ENCODE results near the gene OMD.

- TF ChIP-seq ZNF384 (IDR thresholded peaks at IDR 0.05) (no peak), ARNT (IDR thresholded peaks at IDR 0.05) (no peak), SP1 (IDR thresholded peaks at IDR 0.05) (no peak), BHLHE40 (IDR thresholded peaks at IDR 0.05; ENCODE audit: borderline replicate concordance) (no peak), FOXM1 (IDR thresholded peaks at IDR 0.05; ENCODE audit: borderline replicate concordance) (no peak), PKNOX1 (IDR thresholded peaks at IDR 0.05) (no peak), NFRKB (IDR thresholded peaks at IDR 0.05) (no peak), FOXK2 (IDR thresholded peaks at IDR 0.05) (no peak), L3MBTL2 (conservative IDR thresholded peaks at IDR 0.05) (no peak), CTBP1 (IDR thresholded peaks at IDR 0.05; ENCODE audit: borderline replicate concordance) (no peak), TARDBP (IDR thresholded peaks at IDR 0.05) (no peak), SUZ12 (IDR thresholded peaks at IDR 0.05) (no peak), FOXA1 (IDR thresholded peaks at IDR 0.05) (no peak)
Observed at GRCh38 chr9:92446536-92446935, 22.3 kb upstream of the OMD start.

All from HEK293T (cell line).